Loucy (cell line): Measurements from ENCODE around the gene TMED1.
A peak's percentile ranks its signal among the peaks of the same experiment; 100 is the strongest.

ENCODE experiments used
- H2AFZ ChIP-seq: fragments of 200-600 bp; sonication (generic); 2 replicates; pipeline ENCODE4 v1.6.0; 2016; ENCODE audit warnings: antibody characterized with exemption, mild to moderate bottlenecking, low read length, moderate library complexity
- H3F3A ChIP-seq: fragments of 200-600 bp; 2 replicates; pipeline ENCODE4 v1.6.0; 2016; ENCODE audit warnings: antibody characterized with exemption, low read depth, mild to moderate bottlenecking
- H3K27me3 ChIP-seq: fragments of 200-600 bp; sonication (generic); 2 replicates; pipeline ENCODE4 v1.6.1; 2014; ENCODE audit warnings: low read length, mild to moderate bottlenecking; ENCODE audit not compliant: insufficient read depth, poor library complexity, severe bottlenecking
- H3K36me3 ChIP-seq: fragments of 200-600 bp; sonication (generic); 2 replicates; pipeline ENCODE4 v1.6.1; 2016; ENCODE audit warnings: low read length; ENCODE audit not compliant: insufficient read depth
- H3K4me1 ChIP-seq: fragments of 200-600 bp; sonication (generic); 2 replicates; pipeline ENCODE4 v1.5.1; 2014; ENCODE audit warnings: low read length, mild to moderate bottlenecking; ENCODE audit not compliant: insufficient read depth, poor library complexity, severe bottlenecking
- H3K4me2 ChIP-seq: fragments of 200-600 bp; sonication (generic); 2 replicates; pipeline ENCODE4 v1.6.0; 2014; ENCODE audit warnings: antibody characterized with exemption, low read length, low read depth, mild to moderate bottlenecking; ENCODE audit not compliant: poor library complexity, severe bottlenecking
- H3K4me3 ChIP-seq: fragments of 200-600 bp; sonication (generic); 2 replicates; pipeline ENCODE4 v1.5.1; 2014; ENCODE audit warnings: low read length, mild to moderate bottlenecking, mixed read lengths; ENCODE audit not compliant: poor library complexity, severe bottlenecking
- H3K79me2 ChIP-seq: fragments of 200-600 bp; sonication (generic); 2 replicates; pipeline ENCODE4 v1.6.1; 2014; ENCODE audit warnings: low read length; ENCODE audit not compliant: insufficient read depth
- H3K9ac ChIP-seq: fragments of 200-600 bp; sonication (generic); 2 replicates; pipeline ENCODE4 v1.6.0; 2014; ENCODE audit warnings: mild to moderate bottlenecking, low read depth, low read length, moderate library complexity; ENCODE audit not compliant: poor library complexity, severe bottlenecking
- H3K9me2 ChIP-seq: fragments of 200-600 bp; sonication (generic); replicated peaks from 2 replicates; pipeline ENCODE4 v1.6.1; 2016; ENCODE audit warnings: low read depth, low read length, mixed read lengths
- H3K9me3 ChIP-seq: fragments of 200-600 bp; sonication (generic); 2 replicates; pipeline ENCODE4 v1.6.1; 2014; ENCODE audit warnings: mild to moderate bottlenecking, antibody characterized with exemption, low read length, low read depth; ENCODE audit not compliant: insufficient read depth
- H4K20me1 ChIP-seq: fragments of 200-600 bp; sonication (generic); 2 replicates; pipeline ENCODE4 v1.6.0; 2014; ENCODE audit warnings: antibody characterized with exemption, low read length, mild to moderate bottlenecking; ENCODE audit not compliant: insufficient read depth, poor library complexity, severe bottlenecking
- EZH2phosphoT487 ChIP-seq: fragments of 200-600 bp; IDR thresholded peaks from 2 replicates; pipeline ENCODE4 v1.6.1; 2018; ENCODE audit warnings: antibody characterized with exemption, mild to moderate bottlenecking, moderate library complexity, borderline replicate concordance
- TF ChIP-seq, protein P1 (sequence below): fragments of 200-600 bp; sonication (generic); conservative IDR thresholded peaks from 2 replicates; pipeline ENCODE4 v1.5.1; 2014; ENCODE audit warnings: mild to moderate bottlenecking, antibody characterized with exemption, low read length

The TMED1 gene

GRCh38 chr19:10836479-10837330 lies 693 bp upstream of the TMED1 start:
- Histone ChIP-seq H2AFZ (peak overlapping the region; percentile 79), H3K36me3 (peaks cover 18% of the 10 kb centered on the region; the same call in 1 of the 2 replicates), H4K20me1 (peaks cover 7% of the 10 kb centered on the region), H3K4me2 (peak overlapping the region; percentile 80), H3K9me3 (no peaks in the 10 kb centered on the region), H3K4me1 (peaks cover 14% of the 10 kb centered on the region), H3K9me2 (no peaks in the 10 kb centered on the region), H3K79me2 (no peaks in the 10 kb centered on the region; the same call in none of the 2 replicates), H3K27me3 (no peaks in the 10 kb centered on the region), H3F3A (no peaks in the 10 kb centered on the region; the same call in 1 of the 2 replicates), H3K9ac (peak overlapping the region; percentile 83), H3K4me3 (peak overlapping the region; percentile 76)
- TF ChIP-seq EZH2phosphoT487 = no peak
- TF ChIP-seq, protein P1, sequence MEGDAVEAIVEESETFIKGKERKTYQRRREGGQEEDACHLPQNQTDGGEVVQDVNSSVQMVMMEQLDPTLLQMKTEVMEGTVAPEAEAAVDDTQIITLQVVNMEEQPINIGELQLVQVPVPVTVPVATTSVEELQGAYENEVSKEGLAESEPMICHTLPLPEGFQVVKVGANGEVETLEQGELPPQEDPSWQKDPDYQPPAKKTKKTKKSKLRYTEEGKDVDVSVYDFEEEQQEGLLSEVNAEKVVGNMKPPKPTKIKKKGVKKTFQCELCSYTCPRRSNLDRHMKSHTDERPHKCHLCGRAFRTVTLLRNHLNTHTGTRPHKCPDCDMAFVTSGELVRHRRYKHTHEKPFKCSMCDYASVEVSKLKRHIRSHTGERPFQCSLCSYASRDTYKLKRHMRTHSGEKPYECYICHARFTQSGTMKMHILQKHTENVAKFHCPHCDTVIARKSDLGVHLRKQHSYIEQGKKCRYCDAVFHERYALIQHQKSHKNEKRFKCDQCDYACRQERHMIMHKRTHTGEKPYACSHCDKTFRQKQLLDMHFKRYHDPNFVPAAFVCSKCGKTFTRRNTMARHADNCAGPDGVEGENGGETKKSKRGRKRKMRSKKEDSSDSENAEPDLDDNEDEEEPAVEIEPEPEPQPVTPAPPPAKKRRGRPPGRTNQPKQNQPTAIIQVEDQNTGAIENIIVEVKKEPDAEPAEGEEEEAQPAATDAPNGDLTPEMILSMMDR = no peak

DNA sequence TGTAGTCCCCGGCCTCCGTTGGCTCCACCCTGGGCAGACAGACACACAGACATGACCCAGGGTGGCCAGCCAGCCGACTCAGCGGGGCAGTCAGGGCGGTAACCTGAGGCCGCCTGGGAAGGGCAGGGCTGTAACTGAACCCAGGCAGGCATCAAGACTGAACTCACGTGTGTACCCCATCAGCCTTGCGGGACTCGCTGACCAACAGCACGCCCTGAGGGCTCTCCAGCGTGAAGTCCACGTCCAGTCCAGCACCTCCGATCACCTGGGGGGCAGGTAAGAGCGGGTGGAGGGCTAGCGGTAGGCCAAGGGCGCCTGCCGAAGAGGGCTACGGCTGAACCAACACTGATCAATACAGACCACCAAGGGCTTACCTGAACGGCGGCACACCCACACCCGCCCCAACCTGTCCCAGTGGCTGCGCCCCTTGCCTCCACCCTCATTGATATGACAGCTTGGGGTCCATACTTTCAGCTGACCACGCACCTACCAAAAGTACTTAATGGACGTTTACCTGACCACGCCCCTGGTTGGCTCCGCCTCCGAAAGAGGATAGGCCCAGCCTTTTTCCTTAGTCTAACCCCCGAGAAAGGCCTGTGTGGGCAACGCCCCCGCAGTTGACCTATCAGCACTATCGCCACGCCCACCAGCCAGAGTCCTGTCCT lies 791 bp downstream of the TMED1 start:
- Histone ChIP-seq H3F3A (no peaks in the 10 kb centered on the region; the same call in 1 of the 2 replicates), H3K4me3 (peak overlapping the region; percentile 76), H3K27me3 (no peaks in the 10 kb centered on the region), H3K4me1 (peaks cover 14% of the 10 kb centered on the region), H3K4me2 (peak overlapping the region; percentile 42), H3K36me3 (peaks cover 25% of the 10 kb centered on the region; the same call in 1 of the 2 replicates), H4K20me1 (peaks cover 7% of the 10 kb centered on the region), H2AFZ (no peak overlapping the region), H3K9me2 (no peaks in the 10 kb centered on the region), H3K9ac (no peak overlapping the region), H3K9me3 (no peaks in the 10 kb centered on the region), H3K79me2 (no peaks in the 10 kb centered on the region; the same call in none of the 2 replicates)
- TF ChIP-seq, protein P1 = no peak
- no peak for TF ChIP-seq EZH2phosphoT487

- Histone ChIP-seq H3K27me3 (no peaks in the 10 kb centered on the region), H2AFZ (no peak overlapping the region), H3K4me1 (peaks cover 14% of the 10 kb centered on the region), H4K20me1 (peaks cover 7% of the 10 kb centered on the region), H3K79me2 (no peaks in the 10 kb centered on the region; the same call in none of the 2 replicates), H3K36me3 (peaks cover 37% of the 10 kb centered on the region; the same call in 1 of the 2 replicates), H3F3A (no peaks in the 10 kb centered on the region; the same call in 1 of the 2 replicates), H3K9me2 (no peaks in the 10 kb centered on the region), H3K4me2 (no peak overlapping the region), H3K4me3 (no peak overlapping the region), H3K9me3 (no peaks in the 10 kb centered on the region), H3K9ac (no peak overlapping the region)
- TF ChIP-seq, protein P1 = no peak
- TF ChIP-seq EZH2phosphoT487 = no peak
Observed at GRCh38 chr19:10832939-10833296, 3.1 kb downstream of the TMED1 start.
